ENCODE data around the gene ELF2. TPM values are rescaled to one million over a fixed set of nuclear protein-coding genes. Genes with fewer than 3 reads are reported as not detected.

The ELF2 gene
- total and polyA plus RNA-seq, 2 donors (not counting 1 experiment from before 2014, with no cell fraction given) = 25.1 to 97.5 TPM

GRCh38 chr4:139036885-139037284 is 140.1 kb downstream of the ELF2 start:
- no peak overlapping the region for H2AFZ ChIP-seq (ENCODE audit: insufficient read depth, low read depth, low read length, poor library complexity, severe bottlenecking)
- peaks cover 17 to 21% of the 10 kb centered on the region in 2 donors for H3K4me1 ChIP-seq (ENCODE audit: control insufficient read depth in 2 of 2, insufficient read depth in 2 of 2, low read length in 2 of 2)
- no peaks in the 10 kb centered on the region for H3K27me3 ChIP-seq (replicated peaks in 1 of 4; ENCODE audit: control extremely low read depth in 1 of 4, control insufficient read depth in 3 of 4, insufficient read depth in 4 of 4, low read length in 3 of 4)
- no peaks in the 10 kb centered on the region for H3K27me3 Mint-ChIP-seq
- no peak for DNase-seq
- ChIA-PET POLR2A (no interaction called here), CTCF (interaction anchor here (1.1 kb wide), 1 partner anchor 259 kb away, joined by 4 read pairs; no protein-coding TSS in a partner anchor)
- H3K4me3 ChIP-seq (ENCODE audit: control extremely low read depth in 1 of 5, extremely low read depth in 1 of 5, insufficient read depth in 1 of 5, low read depth in 2 of 5, low read length in 4 of 5) = no peak overlapping the region
- H3K4me3 Mint-ChIP-seq = no peak overlapping the region
- no peak overlapping the region for H3K27ac Mint-ChIP-seq
- H3K27ac ChIP-seq (ENCODE audit: low read length in 2 of 2) = no peak overlapping the region
- no peaks in the 10 kb centered on the region for H3K9me3 Mint-ChIP-seq (ENCODE audit: insufficient read depth)
- TF ChIP-seq EZH2 (IDR thresholded peaks at IDR 0.05; ENCODE audit: borderline replicate concordance, insufficient read depth, low read depth, low read length, poor library complexity, severe bottlenecking) (no peak), CTCF (IDR thresholded peaks at IDR 0.05) (no peak)
- no peak overlapping the region for H3K4me2 ChIP-seq (replicated peaks; ENCODE audit: low read depth, low read length, poor library complexity, severe bottlenecking)
- ATAC-seq (ENCODE audit: low read depth) = no peak
- peaks cover 0 to 3% of the 10 kb centered on the region in 2 experiments for H3K36me3 ChIP-seq (replicated peaks in 1 of 2; ENCODE audit: control extremely low read depth in 1 of 2, control insufficient read depth in 1 of 2, extremely low read depth in 1 of 2, insufficient read depth in 2 of 2, low read length in 1 of 2)
- peak overlapping the region; percentile 26 for H3K9ac ChIP-seq (ENCODE audit: low read length)
- WGBS (ENCODE audit: insufficient coverage) = 60% methylated on average over 1 of the region's 2 CpGs
- peaks cover 35% of the 10 kb centered on the region for H3K4me1 Mint-ChIP-seq
- intact Hi-C loops (cut with micrococcal nuclease) = no loop called here
- H3K79me2 ChIP-seq (ENCODE audit: control insufficient read depth, insufficient read depth, low read length) = peaks cover 52% of the 10 kb centered on the region
- no peaks in the 10 kb centered on the region for H3K9me3 ChIP-seq (ENCODE audit: control extremely low read depth in 1 of 3, control insufficient read depth in 2 of 3, insufficient read depth in 1 of 3, low read length in 2 of 3)
- H4K20me1 ChIP-seq (ENCODE audit: control insufficient read depth, insufficient read depth, low read length, poor library complexity, severe bottlenecking) = peaks cover 11% of the 10 kb centered on the region

DNA sequence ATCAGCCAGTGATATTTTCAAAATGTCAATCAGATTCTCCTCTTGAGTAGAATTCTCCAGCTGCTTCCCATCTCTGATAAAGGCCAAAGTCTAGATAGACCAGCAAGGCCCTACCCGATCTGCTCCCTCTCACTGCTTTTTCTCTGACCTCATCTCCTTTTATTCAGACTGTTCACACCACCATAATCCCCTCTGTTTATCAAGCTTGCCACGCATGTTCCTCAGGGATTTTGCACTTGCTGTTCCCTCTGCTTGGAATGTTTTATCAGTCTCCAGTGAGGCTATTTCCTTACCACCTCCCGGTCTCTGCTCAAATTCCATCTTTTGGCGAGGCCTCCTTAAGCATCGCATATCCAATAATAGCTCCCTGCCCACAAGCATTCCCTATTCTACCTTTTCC is 141.4 kb downstream of the ELF2 start:
- Histone ChIP-seq H3K4me1 (ENCODE audit: control insufficient read depth in 2 of 2, insufficient read depth in 2 of 2, low read length in 2 of 2) (peaks cover 20 to 24% of the 10 kb centered on the region in 2 donors), H4K20me1 (ENCODE audit: control insufficient read depth, insufficient read depth, low read length, poor library complexity, severe bottlenecking) (peaks cover 18% of the 10 kb centered on the region), H3K36me3 (replicated peaks in 1 of 2; ENCODE audit: control extremely low read depth in 1 of 2, control insufficient read depth in 1 of 2, extremely low read depth in 1 of 2, insufficient read depth in 2 of 2, low read length in 1 of 2) (peaks cover 0 to 3% of the 10 kb centered on the region in 2 experiments), H3K9me3 (ENCODE audit: control extremely low read depth in 1 of 3, control insufficient read depth in 2 of 3, insufficient read depth in 1 of 3, low read length in 2 of 3) (no peaks in the 10 kb centered on the region), H3K4me3 (ENCODE audit: control extremely low read depth in 1 of 5, extremely low read depth in 1 of 5, insufficient read depth in 1 of 5, low read depth in 2 of 5, low read length in 4 of 5) (no peak overlapping the region), H3K4me2 (replicated peaks; ENCODE audit: low read depth, low read length, poor library complexity, severe bottlenecking) (no peak overlapping the region), H3K9ac (ENCODE audit: low read length) (no peak overlapping the region), H2AFZ (ENCODE audit: insufficient read depth, low read depth, low read length, poor library complexity, severe bottlenecking) (no peak overlapping the region), H3K27me3 (replicated peaks in 1 of 4; ENCODE audit: control extremely low read depth in 1 of 4, control insufficient read depth in 3 of 4, insufficient read depth in 4 of 4, low read length in 3 of 4) (no peaks in the 10 kb centered on the region), H3K79me2 (ENCODE audit: control insufficient read depth, insufficient read depth, low read length) (peaks cover 63% of the 10 kb centered on the region), H3K27ac (ENCODE audit: low read length in 2 of 2) (no peak overlapping the region)
- peaks cover 41% of the 10 kb centered on the region for H3K4me1 Mint-ChIP-seq
- H3K9me3 Mint-ChIP-seq (ENCODE audit: insufficient read depth) = no peaks in the 10 kb centered on the region
- CTCF ChIA-PET = interaction anchor here (1.1 kb wide), 1 partner anchor 260 kb away, joined by 4 read pairs; no protein-coding TSS in a partner anchor
- H3K27ac Mint-ChIP-seq = no peak overlapping the region
- no peak for TF ChIP-seq CTCF (IDR thresholded peaks at IDR 0.05)
- TF ChIP-seq EZH2 (IDR thresholded peaks at IDR 0.05; ENCODE audit: borderline replicate concordance, insufficient read depth, low read depth, low read length, poor library complexity, severe bottlenecking) = no peak
- ATAC-seq (ENCODE audit: low read depth) (no peak), DNase-seq (no peak)
- WGBS (ENCODE audit: insufficient coverage) = 95% methylated on average over 5 of the region's 5 CpGs
- no peak overlapping the region for H3K4me3 Mint-ChIP-seq
- POLR2A ChIA-PET = no interaction called here
- intact Hi-C loops (cut with micrococcal nuclease) = no loop called here
- no peaks in the 10 kb centered on the region for H3K27me3 Mint-ChIP-seq
